Natural killer cell (primary cell): ENCODE measurements around the gene LARP1. TPM values are rescaled to one million over a fixed set of nuclear protein-coding genes. Genes with fewer than 3 reads are reported as not detected.

ENCODE experiments used
- ATAC-seq, 3 donors: fragments of 150-1000 bp in 2 of 3; fragments of 200-7000 bp in 1 of 3; cut with Tn5 transposase; 1 replicate in 1 of 3; 2 replicates in 2 of 3; pipeline ENCODE4 v1.10.0; 2021; ENCODE audit warnings: mild to moderate bottlenecking in 2 of 3, moderate library complexity in 2 of 3
- DNase-seq, 2 donors: peaks; one replicate each; pipeline versions ENCODE4 v3.0.0 to v3.0.0-alpha.2; 2013 to 2021; ENCODE audit warnings: mixed read lengths in 1 of 2
- H3K27ac ChIP-seq: one replicate; pipeline ENCODE4 v1.5.1; 2013; ENCODE audit warnings: mild to moderate bottlenecking, low read length
- H3K27me3 ChIP-seq: one replicate; pipeline ENCODE4 v1.6.1; 2013; ENCODE audit warnings: low read length; ENCODE audit not compliant: control insufficient read depth, insufficient read depth
- H3K36me3 ChIP-seq: one replicate; pipeline ENCODE4 v1.6.1; 2013; ENCODE audit warnings: low read length; ENCODE audit not compliant: control insufficient read depth, insufficient read depth
- H3K4me1 ChIP-seq: one replicate; pipeline ENCODE4 v1.6.1; 2013; ENCODE audit warnings: low read length; ENCODE audit not compliant: control insufficient read depth, insufficient read depth
- H3K4me3 ChIP-seq: one replicate; pipeline ENCODE4 v1.5.1; 2013; ENCODE audit warnings: low read length
- H3K9me3 ChIP-seq: one replicate; pipeline ENCODE4 v1.6.1; 2013; ENCODE audit warnings: low read length; ENCODE audit not compliant: control insufficient read depth, insufficient read depth
- H3K27ac Mint-ChIP-seq, 2 donors: one replicate each; pipeline ENCODE4 v1.8.0; 2022; ENCODE audit warnings: mild to moderate bottlenecking in 2 of 2, mixed read lengths in 2 of 2, moderate library complexity in 1 of 2
- H3K27me3 Mint-ChIP-seq, 2 donors: one replicate each; pipeline ENCODE4 v1.8.0; 2022; ENCODE audit warnings: low read depth in 2 of 2, mixed read lengths in 2 of 2
- H3K36me3 Mint-ChIP-seq: one replicate; pipeline ENCODE4 v1.8.0; 2022; ENCODE audit warnings: mixed read lengths
- H3K4me1 Mint-ChIP-seq, 2 donors: one replicate each; pipeline ENCODE4 v1.8.0; 2022; ENCODE audit warnings: mixed read lengths in 2 of 2
- H3K4me3 Mint-ChIP-seq: one replicate; pipeline ENCODE4 v1.8.0; 2022; ENCODE audit warnings: mild to moderate bottlenecking, moderate library complexity, mixed read lengths
- H3K9me3 Mint-ChIP-seq, 2 donors: one replicate each; pipeline ENCODE4 v1.8.0; 2022; ENCODE audit warnings: mixed read lengths in 2 of 2
- CTCF ChIP-seq: fragments of 200-600 bp; IDR thresholded peaks from one replicate; pipeline ENCODE4 v1.8.0; 2022; ENCODE audit warnings: antibody characterized with exemption
- WGBS: methylation state at CpG from one replicate; pipeline ENCODE4 v1.1.7; 2013; ENCODE audit warnings: missing lambda C conversion rate; ENCODE audit not compliant: insufficient coverage; 5-methylcytosine and 5-hydroxymethylcytosine counted together
- intact Hi-C: fragments of 100-400 bp; cut with micrococcal nuclease; formaldehyde crosslinking; loops from one replicate; pipeline ENCODE4 v1.14.2; 2022
- total RNA-seq, 4 donors: library from RNA; stranded (reverse); fragments of 120-200 nt in 1 of 4; gene quantifications; one replicate each; pipeline versions ENCODE4 v1.2.3 to v1.2.4, GENCODE V29; 2013 to 2022

The LARP1 gene
- total RNA-seq, 3 donors from 2014 or later (not counting 1 experiment from before 2014, with no cell fraction given), result 103 to 117 (median 112) TPM

GRCh38 chr5:154756868-154757813 is 2.0 kb downstream of the LARP1 start:
- H3K4me1 Mint-ChIP-seq, result peaks cover 55 to 58% of the 10 kb centered on the region in 2 donors
- H3K9me3 ChIP-seq, result no peaks in the 10 kb centered on the region
- H3K27me3 ChIP-seq, result no peaks in the 10 kb centered on the region
- no peaks in the 10 kb centered on the region for H3K9me3 Mint-ChIP-seq
- H3K4me3 Mint-ChIP-seq, result peak overlapping the region; percentile 94
- H3K4me3 ChIP-seq, result peak overlapping the region; percentile 77
- no peaks in the 10 kb centered on the region for H3K27me3 Mint-ChIP-seq
- no peaks in the 10 kb centered on the region for H3K36me3 ChIP-seq
- intact Hi-C loops, result loop anchor here (5.0 kb wide), 1 partner anchor 180 kb away; the partner anchor contains the start of gene GEMIN5
- H3K4me1 ChIP-seq, result peaks cover 37% of the 10 kb centered on the region
- WGBS, result 0% methylated on average over 69 of the region's 73 CpGs
- peak overlapping the region; percentile 90 to 94 for H3K27ac Mint-ChIP-seq
- TF ChIP-seq CTCF, result no peak
- peak in 1 of 3 donors; percentile 2 for ATAC-seq
- peak overlapping the region; percentile 83 for H3K27ac ChIP-seq
- no peaks in the 10 kb centered on the region for H3K36me3 Mint-ChIP-seq
- peak; percentile 36 to 71 for DNase-seq

- DNase-seq, result peak in 1 of 2 donors; percentile 71
- ATAC-seq, result no peak
- Mint-ChIP-seq H3K27ac (peak overlapping the region; percentile 90 to 94), H3K36me3 (no peaks in the 10 kb centered on the region), H3K4me3 (peak overlapping the region; percentile 66), H3K27me3 (no peaks in the 10 kb centered on the region), H3K9me3 (no peaks in the 10 kb centered on the region), H3K4me1 (peaks cover 55 to 63% of the 10 kb centered on the region in 2 donors)
- WGBS, result 17% methylated on average over 5 of the region's 5 CpGs
- TF ChIP-seq CTCF, result no peak
- no peaks in the 10 kb centered on the region for H3K27me3 ChIP-seq
- no peaks in the 10 kb centered on the region for H3K9me3 ChIP-seq
- peaks cover 37% of the 10 kb centered on the region for H3K4me1 ChIP-seq
- no peak overlapping the region for H3K27ac ChIP-seq
- H3K4me3 ChIP-seq, result no peak overlapping the region
- intact Hi-C loops, result loop anchor here (5.0 kb wide), 1 partner anchor 179 kb away; the partner anchor contains the start of gene GEMIN5
- no peaks in the 10 kb centered on the region for H3K36me3 ChIP-seq
Measured at GRCh38 chr5:154757814-154758406, 2.7 kb downstream of the LARP1 start.

GRCh38 chr5:154758493-154758892 is 3.3 kb downstream of the LARP1 start:
- H3K9me3 Mint-ChIP-seq, result no peaks in the 10 kb centered on the region
- Histone ChIP-seq H3K36me3 (no peaks in the 10 kb centered on the region), H3K27me3 (no peaks in the 10 kb centered on the region), H3K27ac (no peak overlapping the region), H3K9me3 (no peaks in the 10 kb centered on the region), H3K4me3 (no peak overlapping the region), H3K4me1 (peaks cover 40% of the 10 kb centered on the region)
- DNase-seq, result peak in 1 of 2 donors; percentile 9
- peak overlapping the region; percentile 66 for H3K4me3 Mint-ChIP-seq
- no peaks in the 10 kb centered on the region for H3K36me3 Mint-ChIP-seq
- intact Hi-C loops, result loop anchor here (5.0 kb wide), 1 partner anchor 179 kb away; the partner anchor contains the start of gene GEMIN5
- H3K27ac Mint-ChIP-seq, result peak overlapping the region; percentile 90 to 94
- no peak for TF ChIP-seq CTCF
- ATAC-seq, result no peak
- no peaks in the 10 kb centered on the region for H3K27me3 Mint-ChIP-seq
- peaks cover 55 to 63% of the 10 kb centered on the region in 2 donors for H3K4me1 Mint-ChIP-seq
- 32% methylated on average over 3 of the region's 5 CpGs for WGBS
